ENCODE measurements around the gene C22orf39. TPM values are rescaled to one million over a fixed set of nuclear protein-coding genes. Genes with fewer than 3 reads are reported as not detected.

Gene C22orf39
- total RNA-seq, 1 experiment from 2014 or later, result 22.2 TPM

- ChIA-PET POLR2A (interaction anchor here (0.6 kb wide), 1 partner anchor 259 kb away, joined by 3 read pairs; no protein-coding TSS in a partner anchor), CTCF (interaction anchor here (0.6 to 5.2 kb wide), 6 partner anchors 10 to 201 kb away, joined by 3 to 30 read pairs (median 4); no protein-coding TSS in a partner anchor)
- no peaks in the 10 kb centered on the region for H3K9me3 Mint-ChIP-seq (ENCODE audit: unreplicated experiment)
- H3K27ac Mint-ChIP-seq (ENCODE audit: low read depth, unreplicated experiment), result no peak overlapping the region
- H3K4me1 Mint-ChIP-seq (ENCODE audit: insufficient read depth, unreplicated experiment), result peaks cover 6% of the 10 kb centered on the region
- H3K27me3 Mint-ChIP-seq (ENCODE audit: insufficient read depth, unreplicated experiment), result no peaks in the 10 kb centered on the region
- TF ChIP-seq CTCF (IDR thresholded peaks at IDR 0.05; ENCODE audit: unreplicated experiment), result peak; percentile 15
- H3K4me3 Mint-ChIP-seq (ENCODE audit: unreplicated experiment), result no peak overlapping the region
- peak; percentile 32 for DNase-seq (ENCODE audit: unreplicated experiment)
- BruUV-seq (replicated peaks), result no TSS peak
- peaks cover 10% of the 10 kb centered on the region for H3K36me3 Mint-ChIP-seq (ENCODE audit: insufficient read depth, unreplicated experiment)
- intact Hi-C loops (cut with micrococcal nuclease), result loop anchor here (1.0 to 5.0 kb wide), 2 partner anchors 135 to 222 kb away; no protein-coding TSS in a partner anchor
Measured at GRCh38 chr22:19495562-19496323, 48.2 kb upstream of the C22orf39 start.

- Mint-ChIP-seq H3K4me3 (ENCODE audit: unreplicated experiment) (no peak overlapping the region), H3K36me3 (ENCODE audit: insufficient read depth, unreplicated experiment) (peaks cover 5% of the 10 kb centered on the region), H3K27me3 (ENCODE audit: insufficient read depth, unreplicated experiment) (no peaks in the 10 kb centered on the region), H3K9me3 (ENCODE audit: unreplicated experiment) (no peaks in the 10 kb centered on the region), H3K4me1 (ENCODE audit: insufficient read depth, unreplicated experiment) (peaks cover 6% of the 10 kb centered on the region), H3K27ac (ENCODE audit: low read depth, unreplicated experiment) (no peak overlapping the region)
- POLR2A ChIA-PET, result interaction anchor here (1.0 kb wide), 1 partner anchor 15 kb away, joined by 3 read pairs; the partner anchor contains the start of gene CDC45
- no TSS peak for BruUV-seq (replicated peaks)
- no peak for TF ChIP-seq CTCF (IDR thresholded peaks at IDR 0.05; ENCODE audit: unreplicated experiment)
- intact Hi-C loops (cut with micrococcal nuclease), result loop anchor here (5.0 kb wide), 1 partner anchor 223 kb away; no protein-coding TSS in a partner anchor
- no peak for DNase-seq (ENCODE audit: unreplicated experiment)
- CTCF ChIA-PET, result interaction anchor here (5.2 kb wide), 1 partner anchor 135 kb away, joined by 30 read pairs; no protein-coding TSS in a partner anchor
Measured at GRCh38 chr22:19494676-19495173, 47.2 kb upstream of the C22orf39 start.

DNA sequence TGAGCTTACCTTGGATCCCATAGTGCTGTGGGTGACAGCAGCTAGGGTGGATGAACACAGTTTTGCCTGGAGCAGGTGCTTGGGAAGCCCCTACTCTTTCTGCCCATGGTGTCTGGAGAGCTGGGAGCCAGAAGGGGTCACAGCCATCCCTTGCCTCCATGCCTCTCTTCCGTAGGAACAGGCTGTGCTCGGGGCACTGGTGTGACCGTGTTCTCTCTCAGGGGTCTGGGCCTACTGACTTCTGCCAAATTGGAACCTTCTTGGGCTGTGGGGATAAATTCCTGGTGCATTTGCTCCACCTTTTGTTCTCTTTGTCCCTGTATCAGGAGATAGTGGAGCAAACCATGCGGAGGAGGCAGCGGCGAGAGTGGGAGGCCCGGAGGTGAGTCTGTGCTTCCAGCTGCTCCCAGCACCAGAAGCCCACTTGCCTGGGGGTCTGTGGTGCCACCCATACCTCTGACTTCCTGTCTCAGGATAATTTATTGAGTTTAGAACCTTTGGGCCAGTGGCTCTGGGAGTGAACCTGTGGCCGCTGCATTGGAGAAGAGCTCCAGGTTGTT is 46.6 kb upstream of the C22orf39 start:
- no peak for DNase-seq (ENCODE audit: unreplicated experiment)
- peaks cover 5% of the 10 kb centered on the region for H3K36me3 Mint-ChIP-seq (ENCODE audit: insufficient read depth, unreplicated experiment)
- no peak overlapping the region for H3K27ac Mint-ChIP-seq (ENCODE audit: low read depth, unreplicated experiment)
- peaks cover 6% of the 10 kb centered on the region for H3K4me1 Mint-ChIP-seq (ENCODE audit: insufficient read depth, unreplicated experiment)
- ChIA-PET CTCF (interaction anchor here (1.0 to 5.2 kb wide), 2 partner anchors 136 to 194 kb away, joined by 6 to 30 read pairs; no protein-coding TSS in a partner anchor), POLR2A (interaction anchor here (1.0 kb wide), 1 partner anchor 15 kb away, joined by 3 read pairs; the partner anchor contains the start of gene CDC45)
- H3K4me3 Mint-ChIP-seq (ENCODE audit: unreplicated experiment), result no peak overlapping the region
- no peak for TF ChIP-seq CTCF (IDR thresholded peaks at IDR 0.05; ENCODE audit: unreplicated experiment)
- H3K27me3 Mint-ChIP-seq (ENCODE audit: insufficient read depth, unreplicated experiment), result no peaks in the 10 kb centered on the region
- intact Hi-C loops (cut with micrococcal nuclease), result no loop called here
- H3K9me3 Mint-ChIP-seq (ENCODE audit: unreplicated experiment), result no peaks in the 10 kb centered on the region
- no TSS peak for BruUV-seq (replicated peaks)
